Measurements from ENCODE around the gene AIRE.
"Not testable (repeated sequence)": the region's sequence is repeated elsewhere in the genome, so short reads cannot be mapped to it uniquely, and the experiment has no call there.

The AIRE gene

DNA sequence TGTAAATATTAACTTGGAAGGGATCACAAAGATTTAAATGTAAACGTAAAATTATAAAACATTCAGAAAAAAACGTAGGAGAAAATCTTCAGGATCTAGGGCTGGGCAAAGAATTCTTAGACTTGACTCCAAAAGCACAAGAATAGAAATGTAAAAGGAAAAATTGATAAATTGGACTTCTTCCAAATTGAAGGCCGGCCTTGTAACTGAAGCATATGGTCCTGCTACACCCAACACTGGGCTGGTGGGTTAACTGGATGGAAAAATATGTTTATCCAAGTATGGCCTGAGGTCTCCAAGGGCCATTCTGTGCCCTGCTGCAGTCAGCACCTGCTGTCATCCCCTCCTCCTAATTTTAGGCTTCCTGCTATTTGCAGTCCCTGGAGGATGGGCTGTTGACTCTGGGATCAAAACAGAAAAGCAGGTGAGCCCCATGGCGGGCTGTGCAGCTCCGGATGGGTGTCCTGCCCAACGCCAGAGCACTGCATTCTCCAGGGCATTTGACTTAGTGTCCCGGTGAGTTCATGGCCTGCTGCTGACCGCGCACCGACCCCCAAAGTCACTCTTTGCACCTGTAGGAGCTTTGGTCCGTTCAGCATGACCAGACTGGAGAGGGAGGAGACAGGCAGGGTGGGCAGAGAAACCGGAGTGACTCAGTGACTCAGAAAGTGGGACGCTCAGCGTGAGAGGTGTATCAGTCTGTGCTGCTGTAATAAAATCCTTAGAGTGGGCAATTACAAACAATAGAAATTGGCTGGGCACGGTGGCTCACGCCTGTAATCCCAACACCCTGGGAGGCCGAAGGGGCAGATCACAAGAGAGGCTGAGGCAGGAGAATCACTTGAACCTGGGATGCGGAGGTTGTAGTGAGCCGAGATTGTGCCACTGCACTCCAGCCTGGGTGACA, 6.1 kb upstream of the AIRE start:
- no peaks in the 10 kb centered on the region for H3K27me3 ChIP-seq (ENCODE audit: low read length)

GRCh38 chr21:44281801-44282200, 3.9 kb upstream of the AIRE start:
- H3K27me3 ChIP-seq (ENCODE audit: low read length) = no peaks in the 10 kb centered on the region
- no peaks in the 10 kb centered on the region for H3K9me3 ChIP-seq (ENCODE audit: insufficient read depth, low read length)
- H3K36me3 ChIP-seq (ENCODE audit: low read length) = no peaks in the 10 kb centered on the region
- TF ChIP-seq, protein P1, sequence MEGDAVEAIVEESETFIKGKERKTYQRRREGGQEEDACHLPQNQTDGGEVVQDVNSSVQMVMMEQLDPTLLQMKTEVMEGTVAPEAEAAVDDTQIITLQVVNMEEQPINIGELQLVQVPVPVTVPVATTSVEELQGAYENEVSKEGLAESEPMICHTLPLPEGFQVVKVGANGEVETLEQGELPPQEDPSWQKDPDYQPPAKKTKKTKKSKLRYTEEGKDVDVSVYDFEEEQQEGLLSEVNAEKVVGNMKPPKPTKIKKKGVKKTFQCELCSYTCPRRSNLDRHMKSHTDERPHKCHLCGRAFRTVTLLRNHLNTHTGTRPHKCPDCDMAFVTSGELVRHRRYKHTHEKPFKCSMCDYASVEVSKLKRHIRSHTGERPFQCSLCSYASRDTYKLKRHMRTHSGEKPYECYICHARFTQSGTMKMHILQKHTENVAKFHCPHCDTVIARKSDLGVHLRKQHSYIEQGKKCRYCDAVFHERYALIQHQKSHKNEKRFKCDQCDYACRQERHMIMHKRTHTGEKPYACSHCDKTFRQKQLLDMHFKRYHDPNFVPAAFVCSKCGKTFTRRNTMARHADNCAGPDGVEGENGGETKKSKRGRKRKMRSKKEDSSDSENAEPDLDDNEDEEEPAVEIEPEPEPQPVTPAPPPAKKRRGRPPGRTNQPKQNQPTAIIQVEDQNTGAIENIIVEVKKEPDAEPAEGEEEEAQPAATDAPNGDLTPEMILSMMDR (IDR thresholded peaks at IDR 0.05; ENCODE audit: insufficient read depth, low read length, poor library complexity, severe bottlenecking) = no peak
- no peak for TF ChIP-seq EZH2phosphoT487 (conservative IDR thresholded peaks at IDR 0.05; ENCODE audit: low read length)
- H4K20me1 ChIP-seq (ENCODE audit: low read depth, low read length) = no peaks in the 10 kb centered on the region
- no peaks in the 10 kb centered on the region for H3K79me2 ChIP-seq (ENCODE audit: insufficient read depth, low read length)
- H3F3A ChIP-seq (ENCODE audit: insufficient read depth) = no peaks in the 10 kb centered on the region
- no peak overlapping the region for H3K27ac ChIP-seq (ENCODE audit: low read depth, low read length)
- no peak overlapping the region for H2AFZ ChIP-seq (ENCODE audit: low read depth, low read length, severe bottlenecking)
- no peak overlapping the region for H3K4me3 ChIP-seq (ENCODE audit: insufficient read depth, low read length, poor library complexity, severe bottlenecking)
- H3K9ac ChIP-seq (ENCODE audit: low read length) = no peak overlapping the region
- H3K4me2 ChIP-seq (ENCODE audit: low read depth, low read length, poor library complexity, severe bottlenecking) = no peak overlapping the region
- H3K9me2 ChIP-seq (replicated peaks; ENCODE audit: insufficient read depth, low read length) = no peaks in the 10 kb centered on the region

More for the DNA sequence above, 6.1 kb upstream of the AIRE start:
- Histone ChIP-seq H3K9me2 (replicated peaks; ENCODE audit: insufficient read depth, low read length) (no peaks in the 10 kb centered on the region), H3K36me3 (ENCODE audit: low read length) (no peaks in the 10 kb centered on the region), H3K79me2 (ENCODE audit: insufficient read depth, low read length) (no peaks in the 10 kb centered on the region), H3K27ac (ENCODE audit: low read depth, low read length) (no peak overlapping the region), H3K4me3 (ENCODE audit: insufficient read depth, low read length, poor library complexity, severe bottlenecking) (no peak overlapping the region), H3K4me2 (ENCODE audit: low read depth, low read length, poor library complexity, severe bottlenecking) (no peak overlapping the region), H3K9me3 (ENCODE audit: insufficient read depth, low read length) (no peaks in the 10 kb centered on the region), H2AFZ (ENCODE audit: low read depth, low read length, severe bottlenecking) (no peak overlapping the region), H4K20me1 (ENCODE audit: low read depth, low read length) (no peaks in the 10 kb centered on the region), H3F3A (ENCODE audit: insufficient read depth) (no peaks in the 10 kb centered on the region), H3K9ac (ENCODE audit: low read length) (no peak overlapping the region)
- TF ChIP-seq, protein P1 (IDR thresholded peaks at IDR 0.05; ENCODE audit: insufficient read depth, low read length, poor library complexity, severe bottlenecking) = no peak
- no peak for TF ChIP-seq EZH2phosphoT487 (conservative IDR thresholded peaks at IDR 0.05; ENCODE audit: low read length)

DNA sequence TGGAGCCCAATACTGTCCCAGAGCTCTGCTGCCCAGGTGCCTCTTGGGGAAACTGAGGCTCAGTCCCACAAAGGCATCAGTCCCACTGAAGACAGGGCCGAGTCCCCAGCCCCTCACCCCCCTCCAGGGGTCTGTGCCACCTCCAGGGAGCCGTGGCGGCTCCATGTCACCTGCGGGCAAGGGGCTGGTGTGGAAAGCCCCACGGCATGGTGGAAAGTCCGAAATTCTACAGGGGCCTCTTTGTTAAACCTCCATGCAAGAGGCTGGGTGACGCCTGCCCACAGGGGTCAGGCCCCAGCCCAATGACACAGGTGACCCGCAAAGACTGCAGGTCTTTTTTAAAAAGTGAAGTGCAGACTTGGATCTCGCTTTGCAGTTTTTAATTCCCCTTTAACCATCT, 3.3 kb upstream of the AIRE start:
- H3K9me3 ChIP-seq (ENCODE audit: insufficient read depth, low read length) = no peaks in the 10 kb centered on the region
- H2AFZ ChIP-seq (ENCODE audit: low read depth, low read length, severe bottlenecking) = no peak overlapping the region
- no peaks in the 10 kb centered on the region for H3K9me2 ChIP-seq (replicated peaks; ENCODE audit: insufficient read depth, low read length)
- no peaks in the 10 kb centered on the region for H3K27me3 ChIP-seq (ENCODE audit: low read length)
- no peaks in the 10 kb centered on the region for H4K20me1 ChIP-seq (ENCODE audit: low read depth, low read length)
- H3K9ac ChIP-seq (ENCODE audit: low read length) = no peak overlapping the region
- no peak overlapping the region for H3K4me2 ChIP-seq (ENCODE audit: low read depth, low read length, poor library complexity, severe bottlenecking)
- no peak overlapping the region for H3K27ac ChIP-seq (ENCODE audit: low read depth, low read length)
- TF ChIP-seq EZH2phosphoT487 (conservative IDR thresholded peaks at IDR 0.05; ENCODE audit: low read length) = no peak
- TF ChIP-seq, protein P1 (IDR thresholded peaks at IDR 0.05; ENCODE audit: insufficient read depth, low read length, poor library complexity, severe bottlenecking) = no peak
- no peaks in the 10 kb centered on the region for H3K79me2 ChIP-seq (ENCODE audit: insufficient read depth, low read length)
- H3F3A ChIP-seq (ENCODE audit: insufficient read depth) = no peaks in the 10 kb centered on the region
- no peaks in the 10 kb centered on the region for H3K36me3 ChIP-seq (ENCODE audit: low read length)
- H3K4me3 ChIP-seq (ENCODE audit: insufficient read depth, low read length, poor library complexity, severe bottlenecking) = no peak overlapping the region

GRCh38 chr21:44283211-44283785, 2.4 kb upstream of the AIRE start:
- H3K4me2 ChIP-seq (ENCODE audit: low read depth, low read length, poor library complexity, severe bottlenecking); H2AFZ ChIP-seq (ENCODE audit: low read depth, low read length, severe bottlenecking); H3K27ac ChIP-seq (ENCODE audit: low read depth, low read length); H3K9me3 ChIP-seq (ENCODE audit: insufficient read depth, low read length); H3K9ac ChIP-seq (ENCODE audit: low read length); H3K9me2 ChIP-seq (replicated peaks; ENCODE audit: insufficient read depth, low read length); H3K27me3 ChIP-seq (ENCODE audit: low read length); H4K20me1 ChIP-seq (ENCODE audit: low read depth, low read length); H3K79me2 ChIP-seq (ENCODE audit: insufficient read depth, low read length); H3F3A ChIP-seq (ENCODE audit: insufficient read depth); H3K4me3 ChIP-seq (ENCODE audit: insufficient read depth, low read length, poor library complexity, severe bottlenecking); H3K36me3 ChIP-seq (ENCODE audit: low read length): not testable (repeated sequence)

Data from SU-DHL-6 (cell line).